GM18870 (cell line): ENCODE measurements around the gene FHOD3.
A peak's percentile ranks its signal among the peaks of the same experiment; 100 is the strongest.

Source experiments
- ATAC-seq: cut with Tn5 transposase; IDR thresholded peaks from one replicate; pipeline ENCODE4 v1.9.1; 2021; ENCODE audit warnings: moderate library complexity; ENCODE audit not compliant: unreplicated experiment

The FHOD3 gene

DNA sequence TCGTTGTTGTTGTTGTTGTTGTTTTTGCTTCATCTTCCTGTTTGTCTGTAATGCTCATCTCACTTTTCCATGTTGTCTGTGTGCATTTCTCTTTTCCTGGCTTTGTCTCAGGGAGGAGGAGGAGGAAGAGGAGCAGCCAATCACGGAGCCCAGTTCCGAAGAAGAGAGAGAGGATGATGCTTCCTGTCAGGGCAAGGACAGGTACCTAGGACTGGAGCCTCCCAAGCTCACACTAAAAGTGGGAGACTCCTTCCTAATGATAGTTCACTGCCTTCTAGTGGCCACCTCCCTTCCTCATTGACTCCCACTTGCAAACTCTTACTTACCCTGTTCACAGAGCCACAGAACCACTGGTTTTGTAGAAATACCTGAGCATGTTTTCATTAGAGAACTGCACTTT lies 351.7 kb downstream of the FHOD3 start:
- ATAC-seq = no peak

- no peak for ATAC-seq
These were observed 352.8 kb downstream of the FHOD3 start for GRCh38 chr18:36650266-36650665.

DNA sequence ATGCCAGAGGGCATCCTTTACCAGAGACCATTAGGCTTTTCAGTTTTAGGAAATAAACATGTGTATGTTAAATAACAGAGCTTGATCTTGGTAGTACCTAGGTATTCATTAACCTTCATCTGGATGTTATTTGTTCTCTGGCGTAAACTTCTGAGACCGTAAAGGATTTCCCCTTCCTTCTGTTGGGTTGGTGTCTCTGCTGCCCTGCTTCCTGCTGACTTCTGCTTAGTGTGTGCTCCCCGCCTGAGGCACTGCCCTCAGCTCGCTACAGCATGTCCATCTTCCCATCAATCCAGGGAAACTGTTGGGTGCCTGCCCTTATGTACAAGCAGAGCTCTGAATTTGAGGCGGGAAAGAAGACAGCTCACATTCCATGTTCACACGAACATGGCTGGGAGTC lies 353.4 kb downstream of the FHOD3 start:
- ATAC-seq = peak; percentile 86

- ATAC-seq = no peak
These were observed 355.0 kb downstream of the FHOD3 start for GRCh38 chr18:36652503-36652902.

- no peak for ATAC-seq
These were observed 355.8 kb downstream of the FHOD3 start for GRCh38 chr18:36653141-36653869.

GRCh38 chr18:36653870-36654269 lies 356.4 kb downstream of the FHOD3 start:
- ATAC-seq = no peak

GRCh38 chr18:36655074-36655473 lies 357.6 kb downstream of the FHOD3 start:
- ATAC-seq = no peak

DNA sequence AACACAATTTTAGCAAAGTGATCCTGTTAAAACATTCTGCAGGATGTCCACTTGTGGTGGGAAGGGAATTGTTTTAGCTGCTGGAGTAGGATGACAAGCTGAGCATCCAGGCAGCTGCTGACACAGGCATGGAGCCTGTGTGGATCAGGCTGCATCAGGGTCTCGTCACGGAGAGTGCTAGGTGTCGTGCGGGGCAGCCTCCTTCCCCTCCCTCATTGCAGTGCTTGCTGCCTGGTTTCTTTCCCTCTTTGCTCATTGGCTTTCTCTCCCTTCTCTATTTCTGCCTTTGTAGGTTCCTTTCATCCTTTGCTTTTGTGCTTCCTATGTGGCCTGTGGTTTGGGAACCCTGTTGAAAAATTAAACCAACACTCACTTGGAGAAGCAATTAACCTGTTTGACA lies 358.4 kb downstream of the FHOD3 start:
- ATAC-seq = no peak

DNA sequence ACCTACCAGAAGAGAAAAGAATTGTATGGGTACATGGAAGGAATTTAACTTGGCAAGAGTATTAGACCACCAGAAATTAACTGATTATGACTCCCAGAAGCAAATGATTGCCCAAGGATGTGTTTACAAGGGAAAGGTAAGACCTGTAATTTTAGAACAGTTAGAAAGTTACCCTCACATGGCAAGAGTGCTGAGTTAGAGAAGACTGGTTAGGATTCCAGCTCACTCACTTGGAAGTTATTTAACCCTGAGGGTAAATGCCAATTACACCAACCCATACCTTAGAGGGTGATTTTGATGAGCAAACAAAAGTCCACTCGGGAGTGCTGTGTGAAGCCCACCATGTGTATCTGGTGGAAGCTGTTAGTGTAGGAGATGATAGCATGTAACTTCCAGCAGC lies 361.1 kb downstream of the FHOD3 start:
- no peak for ATAC-seq

- no peak for ATAC-seq
These were observed 362.8 kb downstream of the FHOD3 start for GRCh38 chr18:36660311-36660710.

GRCh38 chr18:36661999-36662398 lies 364.5 kb downstream of the FHOD3 start:
- no peak for ATAC-seq

DNA sequence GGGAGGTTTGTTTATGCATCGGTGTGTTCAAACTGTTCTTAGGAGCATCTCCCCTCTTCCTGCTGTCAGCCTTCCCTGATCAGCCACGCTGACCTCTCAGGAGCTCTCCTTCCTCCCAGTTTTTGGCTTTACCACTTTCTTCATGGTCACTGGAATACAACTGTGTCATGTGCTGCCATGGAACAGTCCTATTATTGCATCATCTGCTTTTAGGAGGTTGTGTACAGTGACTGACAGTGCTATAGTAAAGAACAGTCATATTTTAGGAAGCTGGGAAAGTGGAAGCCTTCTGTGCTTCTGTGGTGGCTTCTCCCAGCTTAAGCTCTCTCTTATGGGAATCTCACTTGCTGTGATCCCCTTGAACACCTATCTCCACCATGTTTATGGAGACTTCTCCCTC lies 365.8 kb downstream of the FHOD3 start:
- ATAC-seq = no peak

- ATAC-seq = no peak
These were observed 368.4 kb downstream of the FHOD3 start for GRCh38 chr18:36665952-36666351.

DNA sequence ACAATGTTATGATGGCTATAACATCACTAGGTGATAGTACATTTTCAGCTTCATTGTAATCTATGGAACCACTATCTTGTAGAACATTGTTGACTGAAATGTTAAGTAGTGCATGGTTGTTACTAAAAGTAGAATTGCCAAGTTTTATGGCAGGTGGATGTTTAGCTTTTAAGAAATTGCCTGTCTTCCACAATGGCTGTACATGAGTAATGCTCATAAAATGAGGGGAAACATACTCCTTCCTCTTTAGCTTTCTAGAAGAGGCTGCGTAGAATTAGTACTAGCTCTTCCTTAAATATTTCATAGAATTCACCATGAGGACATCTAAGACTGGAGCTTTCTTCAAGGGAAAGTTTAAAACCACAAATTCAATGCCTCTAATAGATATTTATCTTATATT lies 370.3 kb downstream of the FHOD3 start:
- ATAC-seq = no peak

- no peak for ATAC-seq
These were observed 370.8 kb downstream of the FHOD3 start for GRCh38 chr18:36668349-36668748.

- ATAC-seq = peak; percentile 71
These were observed 375.2 kb downstream of the FHOD3 start for GRCh38 chr18:36672437-36673344.

GRCh38 chr18:36673452-36673851 lies 375.9 kb downstream of the FHOD3 start:
- no peak for ATAC-seq

DNA sequence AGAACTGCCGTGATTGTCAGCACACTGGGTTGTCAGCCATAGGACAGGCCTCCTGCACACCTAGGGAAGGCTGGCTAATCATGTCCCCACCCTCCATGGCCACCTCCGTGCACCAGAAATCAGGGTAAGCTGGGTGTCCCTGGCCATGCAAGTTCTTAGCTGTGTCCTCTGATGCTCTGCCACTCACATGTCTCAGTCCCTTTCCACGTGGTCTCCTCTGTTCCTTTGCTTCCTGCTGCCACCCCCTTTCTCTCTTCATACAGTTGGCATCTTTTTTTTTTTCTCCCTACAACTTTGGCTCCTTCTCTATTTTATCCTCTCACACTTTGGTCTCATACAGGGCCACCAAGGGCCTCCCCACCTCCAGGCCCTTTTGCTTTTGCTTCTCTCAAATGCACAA lies 377.6 kb downstream of the FHOD3 start:
- ATAC-seq = no peak

GRCh38 chr18:36675542-36675941 lies 378.0 kb downstream of the FHOD3 start:
- no peak for ATAC-seq

DNA sequence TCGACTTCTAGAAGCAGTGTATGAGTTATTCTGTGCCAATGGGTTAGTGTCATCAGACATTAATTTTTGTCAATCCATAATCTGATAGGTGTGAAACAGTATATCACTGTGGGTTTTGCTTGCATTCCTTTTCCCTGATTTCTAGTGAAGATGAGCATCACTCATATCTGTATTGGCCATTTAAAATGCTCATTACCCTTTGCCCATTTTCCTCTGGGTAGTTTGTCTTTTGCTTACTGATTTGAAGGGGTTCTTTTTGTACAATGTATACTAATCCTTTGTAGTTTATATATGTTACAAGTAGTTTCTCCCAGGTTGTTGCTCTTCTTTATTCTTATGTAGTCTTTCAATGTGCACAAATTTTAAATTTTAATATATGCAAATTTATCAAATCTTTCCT lies 379.1 kb downstream of the FHOD3 start:
- ATAC-seq = no peak

- no peak for ATAC-seq
These were observed 382.5 kb downstream of the FHOD3 start for GRCh38 chr18:36680042-36680441.

DNA sequence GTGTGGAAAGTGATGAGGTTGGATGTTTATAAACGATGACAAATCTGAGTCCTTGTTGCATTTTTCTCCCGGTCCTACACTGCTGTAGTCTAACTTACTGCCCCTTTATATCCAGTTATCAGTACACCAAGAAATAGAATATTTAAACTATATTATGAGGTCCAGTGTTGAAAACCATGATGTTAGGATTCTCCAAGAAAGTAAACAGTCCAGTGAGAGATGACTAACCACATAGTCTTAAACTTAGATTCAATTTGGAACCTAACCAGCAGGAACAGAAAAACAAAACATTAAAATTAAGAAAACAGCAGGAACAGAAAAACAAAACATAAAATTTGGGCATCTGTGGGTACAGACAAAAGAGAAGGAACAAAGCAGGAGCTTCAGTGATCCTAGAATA lies 388.1 kb downstream of the FHOD3 start:
- ATAC-seq = no peak
